ENCODE results near the gene MYL6.
A peak's percentile ranks its signal among the peaks of the same experiment; 100 is the strongest.
"Not testable (repeated sequence)": the region's sequence is repeated elsewhere in the genome, so short reads cannot be mapped to it uniquely, and the experiment has no call there.

Gene MYL6

DNA sequence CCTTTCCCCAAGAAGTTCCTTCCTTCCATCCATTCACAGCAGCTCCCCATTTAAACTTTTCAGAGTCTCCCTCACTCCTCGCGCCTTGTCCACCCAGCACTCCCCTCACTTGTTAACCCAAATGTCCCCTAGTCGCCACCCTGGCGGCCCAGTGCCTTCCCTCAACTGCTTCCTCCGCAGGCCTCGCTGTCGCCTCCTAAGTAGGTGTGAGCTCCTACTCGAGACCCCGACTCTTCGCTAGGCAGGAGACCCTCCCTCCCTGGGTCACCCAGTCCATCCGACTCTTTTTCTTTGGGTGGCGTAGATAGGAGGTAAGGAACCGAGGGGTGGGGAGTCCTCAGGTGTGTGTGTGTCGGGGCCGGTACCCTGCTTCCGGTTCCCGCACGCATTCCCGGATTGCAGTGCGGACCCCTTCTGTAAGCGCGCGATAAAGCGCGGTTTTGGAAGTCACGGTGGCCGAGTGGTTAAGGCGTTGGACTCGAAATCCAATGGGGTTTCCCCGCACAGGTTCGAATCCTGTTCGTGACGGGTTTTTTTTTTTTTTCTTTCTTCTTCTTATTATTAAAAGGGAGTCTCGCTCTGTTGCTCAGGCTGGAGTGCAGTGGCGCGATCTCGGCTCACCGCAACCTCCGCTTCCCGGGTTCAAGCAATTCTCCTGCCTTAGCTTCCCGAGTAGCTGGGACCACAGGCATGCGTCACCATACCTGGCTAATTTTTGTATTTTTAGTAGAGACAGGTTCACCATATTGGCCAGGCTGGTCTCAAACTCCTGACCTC, 31.9 kb downstream of the MYL6 start:
- in situ Hi-C loops (cut with MboI; ENCODE audit: low sequenced_read_pairs, unreplicated experiment): no loop called here
- TF ChIP-seq, protein P1, sequence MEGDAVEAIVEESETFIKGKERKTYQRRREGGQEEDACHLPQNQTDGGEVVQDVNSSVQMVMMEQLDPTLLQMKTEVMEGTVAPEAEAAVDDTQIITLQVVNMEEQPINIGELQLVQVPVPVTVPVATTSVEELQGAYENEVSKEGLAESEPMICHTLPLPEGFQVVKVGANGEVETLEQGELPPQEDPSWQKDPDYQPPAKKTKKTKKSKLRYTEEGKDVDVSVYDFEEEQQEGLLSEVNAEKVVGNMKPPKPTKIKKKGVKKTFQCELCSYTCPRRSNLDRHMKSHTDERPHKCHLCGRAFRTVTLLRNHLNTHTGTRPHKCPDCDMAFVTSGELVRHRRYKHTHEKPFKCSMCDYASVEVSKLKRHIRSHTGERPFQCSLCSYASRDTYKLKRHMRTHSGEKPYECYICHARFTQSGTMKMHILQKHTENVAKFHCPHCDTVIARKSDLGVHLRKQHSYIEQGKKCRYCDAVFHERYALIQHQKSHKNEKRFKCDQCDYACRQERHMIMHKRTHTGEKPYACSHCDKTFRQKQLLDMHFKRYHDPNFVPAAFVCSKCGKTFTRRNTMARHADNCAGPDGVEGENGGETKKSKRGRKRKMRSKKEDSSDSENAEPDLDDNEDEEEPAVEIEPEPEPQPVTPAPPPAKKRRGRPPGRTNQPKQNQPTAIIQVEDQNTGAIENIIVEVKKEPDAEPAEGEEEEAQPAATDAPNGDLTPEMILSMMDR (IDR thresholded peaks at IDR 0.05; ENCODE audit: borderline replicate concordance, control extremely low read depth, extremely low read depth, insufficient read depth, missing control alignments): no peak
- DNase-seq (ENCODE audit: low spot score): peak; percentile 76

DNA sequence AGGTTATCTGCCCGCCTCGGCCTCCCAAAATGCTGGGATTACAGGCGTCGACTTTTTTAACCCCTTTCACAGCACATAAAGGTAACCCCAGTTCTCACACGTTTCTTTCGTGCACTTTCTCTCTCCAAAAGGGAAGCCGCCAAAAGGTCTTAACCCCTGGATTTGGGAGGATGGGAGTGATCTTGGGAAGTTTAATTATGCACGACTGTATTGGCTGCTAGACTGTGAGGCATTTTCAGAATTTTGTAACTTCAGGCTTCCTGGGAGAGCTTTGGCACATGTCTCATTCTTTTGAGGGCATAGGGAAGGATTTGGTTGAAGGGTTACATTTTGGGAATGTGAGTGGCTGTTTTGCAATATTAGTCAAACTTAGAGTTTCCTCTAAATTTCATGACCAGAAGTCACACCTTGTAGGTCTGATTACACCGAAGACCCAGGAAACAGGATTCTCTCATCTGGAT, 32.6 kb downstream of the MYL6 start:
- no peak for DNase-seq (ENCODE audit: low spot score)
- in situ Hi-C loops (cut with MboI; ENCODE audit: low sequenced_read_pairs, unreplicated experiment): no loop called here
- TF ChIP-seq, protein P1 (IDR thresholded peaks at IDR 0.05; ENCODE audit: borderline replicate concordance, control extremely low read depth, extremely low read depth, insufficient read depth, missing control alignments): no peak

DNA sequence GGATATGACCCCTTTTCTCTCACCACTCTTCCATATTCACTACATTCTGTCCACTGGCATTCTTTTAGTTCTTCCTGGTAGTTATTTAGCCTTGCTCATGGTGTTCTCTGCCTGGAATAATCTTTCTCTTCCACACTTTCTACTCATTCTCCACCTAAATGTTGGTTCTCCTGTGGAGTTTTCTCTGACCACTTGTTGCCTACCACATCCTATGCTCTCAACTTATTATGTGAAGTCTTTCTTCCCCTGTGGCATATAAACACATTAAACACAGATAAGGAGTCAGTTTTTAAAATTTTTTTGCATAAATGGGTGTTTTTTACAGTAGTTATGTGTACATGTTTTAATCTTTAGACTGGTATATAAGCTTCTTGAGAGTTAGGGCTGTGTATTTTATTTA, 34.4 kb downstream of the MYL6 start:
- TF ChIP-seq, protein P1 (IDR thresholded peaks at IDR 0.05; ENCODE audit: borderline replicate concordance, control extremely low read depth, extremely low read depth, insufficient read depth, missing control alignments): no peak
- in situ Hi-C loops (cut with MboI; ENCODE audit: low sequenced_read_pairs, unreplicated experiment): no loop called here
- DNase-seq (ENCODE audit: low spot score): no peak

DNA sequence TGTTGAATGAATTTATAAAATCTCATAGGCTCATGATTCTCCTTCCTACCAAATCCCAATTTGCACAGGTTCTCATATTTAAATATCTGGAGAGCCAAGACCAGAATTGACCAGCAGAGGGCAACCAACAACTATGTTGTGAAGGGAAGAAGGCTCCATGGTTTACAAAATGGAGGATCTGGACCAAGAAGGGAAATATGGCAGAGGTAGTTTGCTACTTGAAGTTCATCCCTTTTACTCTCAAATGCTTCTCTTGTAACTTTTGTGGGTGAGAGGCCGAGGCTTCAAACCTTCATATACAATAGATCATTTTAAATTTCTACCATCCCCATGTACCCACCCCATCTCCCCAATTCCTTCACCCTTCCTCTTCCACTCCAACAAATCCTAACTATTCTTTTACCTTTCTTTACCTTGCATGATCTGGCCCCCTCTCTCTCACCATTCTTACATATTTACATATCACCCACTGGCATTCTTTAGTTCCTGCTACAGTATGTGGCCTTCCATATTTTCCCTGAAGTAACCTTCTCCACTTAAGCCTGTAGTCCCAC, 34.9 kb downstream of the MYL6 start:
- TF ChIP-seq, protein P1 (IDR thresholded peaks at IDR 0.05; ENCODE audit: borderline replicate concordance, control extremely low read depth, extremely low read depth, insufficient read depth, missing control alignments): peak; percentile 60
- DNase-seq (ENCODE audit: low spot score): peak; percentile 82
- in situ Hi-C loops (cut with MboI; ENCODE audit: low sequenced_read_pairs, unreplicated experiment): no loop called here

DNA sequence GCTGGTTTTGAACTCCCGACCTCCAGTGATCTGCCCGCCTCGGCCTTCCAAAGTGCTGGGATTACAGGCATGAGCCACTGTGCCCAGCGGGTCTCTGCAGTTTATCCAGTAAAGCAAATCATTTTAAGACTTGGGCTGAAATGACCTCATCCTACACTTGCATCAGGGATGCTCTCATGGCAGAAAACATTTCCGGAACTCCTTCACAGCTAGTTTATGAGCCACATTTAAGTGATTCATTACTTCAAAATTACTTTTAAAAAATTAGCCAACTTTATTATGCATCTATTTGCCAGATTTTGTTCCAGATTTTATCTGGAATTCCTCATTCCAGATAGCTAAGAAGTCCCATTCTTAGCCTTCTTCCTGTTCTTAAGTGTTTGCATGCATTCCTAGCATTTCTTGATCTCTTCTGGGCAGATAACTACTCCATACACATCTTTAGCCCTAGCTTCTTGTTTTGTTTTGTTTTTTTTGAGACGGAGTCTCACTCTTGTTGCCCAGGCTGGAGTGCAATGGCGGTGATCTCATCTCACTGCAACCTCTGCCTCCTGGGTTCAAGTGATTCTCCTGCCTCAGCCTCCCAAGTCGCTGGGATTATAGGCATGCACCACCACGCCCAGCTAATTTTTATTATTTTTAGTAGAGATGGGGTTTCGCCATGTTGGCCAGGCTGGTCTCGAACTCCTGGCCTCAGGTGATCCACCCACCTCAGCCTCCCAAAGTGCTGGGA, 38.8 kb downstream of the MYL6 start:
- DNase-seq (ENCODE audit: low spot score); in situ Hi-C loops (cut with MboI; ENCODE audit: low sequenced_read_pairs, unreplicated experiment): not testable (repeated sequence)

DNA sequence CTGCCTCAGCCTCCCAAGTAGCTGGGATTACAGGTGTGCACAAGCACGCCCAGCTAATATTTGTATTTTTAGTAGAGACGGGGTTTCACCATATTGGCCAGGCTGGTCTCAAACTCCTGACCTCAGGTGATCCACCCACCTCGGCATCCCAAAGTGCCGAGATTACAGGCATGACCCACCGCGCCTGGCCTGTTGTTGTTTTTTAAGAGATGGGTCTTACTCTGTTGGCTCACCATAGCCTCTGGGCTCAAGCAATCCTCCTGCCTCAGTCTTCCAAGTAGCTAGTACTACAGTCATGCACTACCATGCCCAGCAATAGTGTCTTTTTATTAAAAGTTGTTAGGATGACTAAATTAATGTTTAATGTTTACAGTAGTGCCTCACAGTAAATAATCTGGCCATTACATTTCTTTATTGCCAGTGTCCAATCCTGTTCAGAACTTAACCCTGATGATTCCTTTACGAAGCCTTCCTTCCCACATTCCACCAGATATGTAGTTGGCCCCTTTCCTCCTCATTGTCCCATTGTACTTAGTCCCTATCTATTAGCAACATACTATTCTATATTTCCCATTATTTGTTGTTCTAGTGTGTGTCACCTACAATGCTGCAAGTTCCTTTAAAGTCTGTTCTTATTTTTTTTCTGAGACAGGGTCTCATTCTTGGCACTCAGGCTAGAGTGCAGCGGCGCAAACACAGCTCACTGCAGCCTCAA, 39.9 kb downstream of the MYL6 start:
- no peak for DNase-seq (ENCODE audit: low spot score)
- in situ Hi-C loops (cut with MboI; ENCODE audit: low sequenced_read_pairs, unreplicated experiment): no loop called here
- TF ChIP-seq, protein P1 (IDR thresholded peaks at IDR 0.05; ENCODE audit: borderline replicate concordance, control extremely low read depth, extremely low read depth, insufficient read depth, missing control alignments): no peak

Measured in GM13976 (cell line).